ENCODE measurements around the gene DHH. TPM values are rescaled to one million over a fixed set of nuclear protein-coding genes. Genes with fewer than 3 reads are reported as not detected.
"Not testable (repeated sequence)": the region's sequence is repeated elsewhere in the genome, so short reads cannot be mapped to it uniquely, and the experiment has no call there.

The DHH gene
- total RNA-seq = not detected in 2 replicates

DNA sequence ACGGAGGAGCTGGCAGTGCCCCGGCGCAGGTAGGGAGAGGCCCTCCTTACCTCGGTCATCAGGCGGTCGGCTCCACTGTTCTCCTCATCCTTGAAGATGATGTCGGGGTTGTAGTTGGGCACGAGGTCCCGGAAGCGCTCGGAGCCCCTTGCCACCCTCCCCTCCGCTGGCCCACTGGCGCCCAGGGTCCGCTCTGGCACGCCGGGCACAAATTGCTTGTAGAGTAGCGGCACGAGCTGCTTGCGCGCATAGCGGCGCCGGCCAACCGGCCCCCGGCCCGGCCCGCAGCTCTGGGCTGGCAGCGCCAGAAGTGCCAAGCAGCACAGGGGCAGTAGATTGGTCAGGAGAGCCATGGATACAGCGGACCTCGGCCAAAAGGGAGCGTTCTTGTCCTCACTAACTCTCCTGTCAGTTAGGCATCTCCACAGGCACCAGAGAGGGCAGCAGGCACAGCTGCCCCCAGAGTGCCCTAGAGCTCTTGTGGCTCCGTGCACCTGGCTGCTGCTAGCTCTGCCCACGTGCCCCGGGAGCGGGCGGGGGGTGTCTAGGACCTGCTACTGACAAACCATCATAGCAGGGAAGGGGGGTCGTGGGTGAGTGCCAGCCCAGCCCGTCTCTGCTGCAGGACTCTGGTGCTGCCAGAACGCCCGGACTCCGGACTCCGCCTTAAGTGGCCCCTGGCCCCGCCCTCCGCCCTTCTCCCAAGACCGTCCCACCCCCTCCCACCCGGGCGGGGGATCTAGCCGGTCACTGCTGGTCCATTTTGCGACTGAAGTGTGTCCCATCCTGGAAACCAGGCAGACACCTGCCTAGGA, at the start of gene DHH:
DHH (minus strand) TSS at position 642 of the 815 bp plus-strand sequence; CDS start at position 353, 289 bp downstream.
- H3K9me3 Mint-ChIP-seq = no peaks in the 10 kb centered on the region
- H3K36me3 Mint-ChIP-seq (ENCODE audit: low read depth) = peaks cover 33% of the 10 kb centered on the region
- intact Hi-C loops (cut with micrococcal nuclease) = loop anchor here (5.0 kb wide), 1 partner anchor 97 kb away; the partner anchor contains the start of gene DDN

DNA sequence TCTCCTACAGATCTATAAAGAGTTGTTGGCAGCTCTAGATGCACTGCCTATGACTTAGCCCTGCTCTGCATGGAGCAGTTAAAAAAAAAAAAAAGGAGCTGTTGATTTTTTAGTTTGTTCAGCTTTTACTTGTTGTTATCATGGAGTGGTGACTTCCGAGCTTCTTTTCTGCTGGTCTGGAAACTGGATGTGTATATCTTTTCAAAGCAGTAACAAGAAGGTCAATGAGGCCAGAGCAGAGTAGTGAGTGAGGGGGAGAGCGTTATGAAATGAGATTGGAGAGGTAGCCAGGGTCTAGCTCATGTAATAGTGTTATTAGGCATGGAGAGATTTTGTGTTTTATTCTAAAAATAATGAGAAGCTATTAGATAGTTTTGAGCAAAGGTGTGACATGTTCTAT, 49.8 kb upstream of the DHH start:
- Mint-ChIP-seq H3K4me1 (ENCODE audit: low read depth) (peaks cover 3% of the 10 kb centered on the region), H3K27ac (no peak overlapping the region), H3K27me3 (ENCODE audit: low read depth) (no peaks in the 10 kb centered on the region), H3K36me3 (ENCODE audit: low read depth) (peaks cover 3% of the 10 kb centered on the region), H3K4me3 (ENCODE audit: low read depth) (no peak overlapping the region), H3K9me3 (no peaks in the 10 kb centered on the region)
- intact Hi-C loops (cut with micrococcal nuclease) = no loop called here
- DNase-seq (ENCODE audit: low spot score) = no peak

More for the DNA sequence above, at the start of gene DHH:
- Mint-ChIP-seq H3K4me1 (ENCODE audit: low read depth) (peaks cover 29% of the 10 kb centered on the region), H3K27ac (no peak within 1 kb of the TSS), H3K4me3 (ENCODE audit: low read depth) (no peak within 1 kb of the TSS), H3K27me3 (ENCODE audit: low read depth) (peaks cover 53% of the 10 kb centered on the region)
- DNase-seq (ENCODE audit: low spot score) = no peak

DNA sequence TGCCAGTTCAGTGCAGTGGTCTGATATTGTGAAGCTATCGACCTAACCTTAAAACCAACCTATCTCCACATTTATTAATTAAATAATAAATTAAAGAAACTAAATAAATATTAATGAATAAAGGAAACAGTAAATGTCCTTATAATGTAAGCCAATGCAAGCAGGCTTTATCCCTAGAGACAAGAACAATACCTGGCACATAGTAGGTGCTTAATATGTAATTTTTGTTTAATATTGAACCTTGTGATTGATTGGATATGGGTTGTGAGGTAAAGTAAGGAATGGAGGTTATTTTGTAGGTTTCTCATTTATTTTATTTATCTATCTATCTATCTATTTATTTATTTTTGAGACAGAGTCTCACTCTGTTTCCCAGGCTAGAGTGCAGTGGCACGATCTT, 44.4 kb upstream of the DHH start:
- Mint-ChIP-seq H3K4me1 (ENCODE audit: low read depth) (peaks cover 10% of the 10 kb centered on the region), H3K36me3 (ENCODE audit: low read depth) (no peaks in the 10 kb centered on the region), H3K27ac (no peak overlapping the region), H3K4me3 (ENCODE audit: low read depth) (no peak overlapping the region), H3K9me3 (no peaks in the 10 kb centered on the region), H3K27me3 (ENCODE audit: low read depth) (no peaks in the 10 kb centered on the region)
- intact Hi-C loops (cut with micrococcal nuclease) = no loop called here
- DNase-seq (ENCODE audit: low spot score) = no peak

DNA sequence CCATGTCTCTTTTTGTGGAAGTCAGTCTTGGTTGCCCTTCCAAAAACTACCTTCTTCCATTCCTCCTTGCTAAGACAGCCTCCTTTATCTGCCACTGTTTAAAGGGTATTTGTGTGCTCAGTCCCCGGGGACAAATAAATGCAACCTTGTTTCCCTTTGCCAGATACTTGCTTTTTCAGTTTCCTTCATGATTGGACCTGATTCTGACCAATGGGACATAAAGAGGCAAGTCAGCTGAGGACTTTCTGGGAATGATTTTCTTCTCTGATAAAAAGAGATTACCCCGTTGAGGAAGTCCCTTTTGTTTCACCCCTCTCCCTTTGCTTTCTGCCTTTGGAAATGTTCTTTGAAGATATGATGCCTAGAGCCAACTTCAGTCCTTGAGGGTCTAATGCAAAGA, 44.0 kb upstream of the DHH start:
- Mint-ChIP-seq H3K4me3 (ENCODE audit: low read depth) (no peak overlapping the region), H3K27ac (no peak overlapping the region), H3K4me1 (ENCODE audit: low read depth) (peaks cover 14% of the 10 kb centered on the region), H3K27me3 (ENCODE audit: low read depth) (no peaks in the 10 kb centered on the region), H3K36me3 (ENCODE audit: low read depth) (no peaks in the 10 kb centered on the region), H3K9me3 (no peaks in the 10 kb centered on the region)
- intact Hi-C loops (cut with micrococcal nuclease) = no loop called here
- DNase-seq (ENCODE audit: low spot score) = no peak

DNA sequence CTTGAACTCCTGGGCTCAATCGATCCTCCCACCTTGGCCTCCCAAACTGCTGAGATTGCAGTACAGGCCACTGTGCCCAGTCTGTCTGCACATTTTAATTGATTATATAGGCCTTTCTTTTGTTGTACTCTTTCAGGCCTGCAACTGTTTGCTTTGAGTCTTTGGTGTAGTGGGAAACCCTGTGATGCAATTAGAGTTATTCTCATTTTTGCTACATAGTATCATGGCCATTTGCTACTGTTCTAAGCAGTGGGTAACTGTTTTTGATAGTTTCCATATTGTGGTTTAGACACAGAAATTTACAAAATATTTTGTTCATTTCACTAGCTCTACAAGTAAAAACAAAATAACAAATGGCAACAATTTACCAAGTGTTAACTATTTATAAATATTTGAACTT, 42.9 kb upstream of the DHH start:
- Mint-ChIP-seq H3K4me1 (ENCODE audit: low read depth) (peaks cover 25% of the 10 kb centered on the region), H3K36me3 (ENCODE audit: low read depth) (no peaks in the 10 kb centered on the region), H3K9me3 (no peaks in the 10 kb centered on the region), H3K27me3 (ENCODE audit: low read depth) (no peaks in the 10 kb centered on the region), H3K4me3 (ENCODE audit: low read depth) (no peak overlapping the region), H3K27ac (no peak overlapping the region)
- DNase-seq (ENCODE audit: low spot score) = no peak
- intact Hi-C loops (cut with micrococcal nuclease) = no loop called here

DNA sequence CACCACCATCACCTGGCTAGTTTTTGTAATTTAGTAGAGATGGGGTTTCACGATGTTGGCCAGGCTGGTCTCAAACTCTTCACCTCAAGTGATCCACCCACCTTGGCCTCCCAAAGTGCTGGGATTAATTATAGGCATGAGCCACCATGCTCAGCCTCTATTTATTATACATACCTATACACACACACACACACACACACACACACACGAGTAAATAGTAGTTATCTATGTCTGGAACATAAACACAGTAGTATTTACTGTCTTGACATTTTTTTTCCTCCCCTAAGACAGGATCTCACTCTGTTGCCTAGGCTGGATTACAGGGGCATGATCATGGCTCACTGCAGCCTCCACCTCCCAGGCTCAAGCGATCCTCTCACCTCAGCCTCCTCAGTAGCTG, 42.4 kb upstream of the DHH start:
- H3K36me3 Mint-ChIP-seq (ENCODE audit: low read depth); H3K4me3 Mint-ChIP-seq (ENCODE audit: low read depth); H3K9me3 Mint-ChIP-seq; DNase-seq (ENCODE audit: low spot score); H3K27me3 Mint-ChIP-seq (ENCODE audit: low read depth); intact Hi-C loops (cut with micrococcal nuclease); H3K27ac Mint-ChIP-seq: not testable (repeated sequence)
- peaks cover 30% of the 10 kb centered on the region for H3K4me1 Mint-ChIP-seq (ENCODE audit: low read depth)

DNA sequence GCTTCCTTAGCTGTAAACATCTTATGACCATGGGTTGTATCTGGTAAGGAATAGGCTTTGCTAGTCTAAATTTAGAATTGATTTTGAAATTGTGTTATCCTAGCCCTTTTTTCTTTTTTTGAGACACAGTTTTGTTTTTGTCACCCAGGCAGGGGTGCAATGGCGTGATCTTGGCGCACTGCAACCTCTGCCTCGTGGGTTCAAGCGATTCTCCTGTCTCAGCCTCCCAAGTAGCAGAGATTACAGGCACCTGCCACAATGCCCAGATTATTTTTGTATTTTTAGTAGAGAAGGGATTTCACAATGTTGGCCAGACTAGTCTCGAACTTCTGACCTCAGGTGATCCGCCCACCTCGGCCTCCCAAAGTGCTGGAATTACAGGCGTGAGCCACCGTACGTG, 39.0 kb upstream of the DHH start:
- no peak for DNase-seq (ENCODE audit: low spot score)
- H3K9me3 Mint-ChIP-seq = no peaks in the 10 kb centered on the region
- no peak overlapping the region for H3K27ac Mint-ChIP-seq
- peaks cover 29% of the 10 kb centered on the region for H3K36me3 Mint-ChIP-seq (ENCODE audit: low read depth)
- H3K27me3 Mint-ChIP-seq (ENCODE audit: low read depth) = no peaks in the 10 kb centered on the region
- intact Hi-C loops (cut with micrococcal nuclease) = loop anchor here (5.0 kb wide), 2 partner anchors 281 to 609 kb away; partner anchors contain the start of genes DDX23 and TMBIM6
- H3K4me3 Mint-ChIP-seq (ENCODE audit: low read depth) = peak overlapping the region; percentile 21
- peaks cover 30% of the 10 kb centered on the region for H3K4me1 Mint-ChIP-seq (ENCODE audit: low read depth)

DNA sequence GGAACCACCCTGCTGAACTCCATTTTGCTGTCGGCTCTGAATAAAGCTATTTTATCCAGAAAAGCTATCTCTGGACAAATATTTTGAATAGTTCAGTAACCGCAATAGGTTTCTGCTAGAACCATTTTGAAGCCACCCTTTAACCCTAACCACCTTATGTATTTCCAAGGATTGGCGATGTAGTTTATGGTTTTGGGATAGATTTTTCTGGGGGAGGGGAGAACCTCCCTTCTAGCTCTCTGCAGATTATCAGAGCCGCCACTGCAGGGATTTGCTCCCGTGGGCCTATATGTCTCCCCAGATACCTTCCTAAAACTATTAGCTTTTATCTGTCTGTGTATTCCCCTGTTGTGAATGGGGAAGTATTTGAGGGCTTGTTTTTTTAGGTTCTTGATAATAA, 38.4 kb upstream of the DHH start:
- Mint-ChIP-seq H3K36me3 (ENCODE audit: low read depth) (peaks cover 34% of the 10 kb centered on the region), H3K9me3 (no peaks in the 10 kb centered on the region), H3K4me3 (ENCODE audit: low read depth) (peak overlapping the region; percentile 94), H3K4me1 (ENCODE audit: low read depth) (peaks cover 27% of the 10 kb centered on the region), H3K27ac (no peak overlapping the region), H3K27me3 (ENCODE audit: low read depth) (no peaks in the 10 kb centered on the region)
- DNase-seq (ENCODE audit: low spot score) = no peak
- intact Hi-C loops (cut with micrococcal nuclease) = loop anchor here (5.0 kb wide), 2 partner anchors 281 to 609 kb away; partner anchors contain the start of genes DDX23 and TMBIM6

DNA sequence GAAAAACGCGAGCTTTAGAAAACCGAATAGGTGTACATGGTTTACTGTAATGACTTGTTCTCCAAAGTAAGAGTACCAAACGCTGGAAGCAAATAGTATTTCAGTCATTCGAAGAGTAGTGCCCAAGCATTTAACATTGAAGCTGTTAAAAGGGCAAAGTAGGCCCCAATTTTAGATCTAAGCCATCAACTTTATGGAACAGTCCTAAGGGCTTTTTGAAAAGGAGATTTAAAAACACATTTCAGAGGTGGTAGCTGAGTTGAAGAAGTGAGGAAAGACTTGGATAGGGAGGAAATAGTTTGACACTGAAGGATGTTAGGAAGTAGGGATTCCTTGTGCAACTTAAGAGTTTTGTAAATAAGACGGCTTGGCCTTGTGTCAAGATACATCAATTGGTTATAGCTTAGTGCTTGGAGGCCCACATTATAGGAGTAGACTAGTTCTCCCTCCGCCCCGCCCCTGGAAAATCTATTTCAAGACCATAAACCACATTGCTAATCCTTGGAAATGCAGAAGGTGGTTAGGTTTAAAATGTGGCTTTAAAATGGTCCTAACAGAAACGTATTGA, 37.4 kb upstream of the DHH start:
- H3K27ac Mint-ChIP-seq = peak overlapping the region; percentile 94
- peaks cover 44% of the 10 kb centered on the region for H3K36me3 Mint-ChIP-seq (ENCODE audit: low read depth)
- intact Hi-C loops (cut with micrococcal nuclease) = loop anchor here (1.0 to 5.0 kb wide), 7 partner anchors 63 to 610 kb away; partner anchors contain the start of genes DDX23, PRKAG1, RHEBL1 and TMBIM6
- no peak for DNase-seq (ENCODE audit: low spot score)
- H3K4me3 Mint-ChIP-seq (ENCODE audit: low read depth) = peak overlapping the region; percentile 94
- H3K27me3 Mint-ChIP-seq (ENCODE audit: low read depth) = no peaks in the 10 kb centered on the region
- H3K4me1 Mint-ChIP-seq (ENCODE audit: low read depth) = peaks cover 37% of the 10 kb centered on the region
- H3K9me3 Mint-ChIP-seq = no peaks in the 10 kb centered on the region

DNA sequence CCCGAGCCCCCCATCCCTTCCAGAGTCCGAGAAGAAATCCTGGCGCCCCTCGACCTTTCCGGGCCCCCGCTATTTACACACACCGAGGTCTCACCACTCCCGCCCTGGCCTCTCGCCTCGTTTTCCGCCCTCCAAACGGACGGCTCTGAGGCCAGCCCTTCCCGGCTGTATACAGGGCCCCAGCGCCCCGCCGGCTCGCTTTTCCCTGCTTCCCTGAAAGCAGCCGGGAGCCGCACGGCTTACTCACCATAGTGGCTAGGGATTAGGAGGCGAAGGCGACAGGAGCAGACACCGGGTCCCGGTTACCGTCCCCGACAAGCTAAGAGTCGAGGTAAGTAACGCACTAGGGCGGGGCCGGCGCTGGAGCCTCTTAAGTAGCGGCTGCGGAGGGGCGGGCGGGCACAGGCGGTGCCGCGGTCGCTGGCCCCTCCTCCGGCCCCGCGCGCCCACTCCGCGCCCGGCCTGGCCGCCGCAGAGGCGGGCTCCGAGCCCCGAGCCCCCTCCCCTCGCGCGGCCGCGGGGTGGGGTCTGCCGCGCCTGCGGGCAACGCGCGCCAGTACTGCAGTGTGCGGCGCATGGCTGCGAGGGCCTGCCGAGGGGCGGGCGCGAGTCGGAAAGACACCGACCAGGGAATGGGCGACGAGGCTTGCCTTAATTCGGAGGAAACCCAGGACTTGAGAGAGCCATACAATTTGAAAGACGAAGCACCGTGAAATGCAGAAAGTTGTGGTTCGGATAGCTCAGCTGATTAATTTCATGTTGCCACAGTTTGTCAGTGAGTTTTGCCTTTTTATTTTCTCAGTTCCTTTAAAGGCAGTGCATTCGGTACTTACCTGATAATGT, 36.7 kb upstream of the DHH start, which contains the start of gene TUBA1B:
TUBA1B (minus strand) TSS at position 345 of the 843 bp plus-strand sequence; CDS start at position 250, 95 bp downstream.
- intact Hi-C loops (cut with micrococcal nuclease) = loop anchor here (1.0 to 5.0 kb wide), 7 partner anchors 62 to 611 kb away; partner anchors contain the start of genes DDX23, PRKAG1, RHEBL1 and TMBIM6
- peak; percentile 89 for DNase-seq (ENCODE audit: low spot score)
- Mint-ChIP-seq H3K4me3 (ENCODE audit: low read depth) (peak within 1 kb of the TSS; percentile 98), H3K27ac (peak within 1 kb of the TSS; percentile 98), H3K4me1 (ENCODE audit: low read depth) (peaks cover 38% of the 10 kb centered on the region), H3K36me3 (ENCODE audit: low read depth) (peaks cover 48% of the 10 kb centered on the region), H3K27me3 (ENCODE audit: low read depth) (no peaks in the 10 kb centered on the region), H3K9me3 (no peaks in the 10 kb centered on the region)

DNA sequence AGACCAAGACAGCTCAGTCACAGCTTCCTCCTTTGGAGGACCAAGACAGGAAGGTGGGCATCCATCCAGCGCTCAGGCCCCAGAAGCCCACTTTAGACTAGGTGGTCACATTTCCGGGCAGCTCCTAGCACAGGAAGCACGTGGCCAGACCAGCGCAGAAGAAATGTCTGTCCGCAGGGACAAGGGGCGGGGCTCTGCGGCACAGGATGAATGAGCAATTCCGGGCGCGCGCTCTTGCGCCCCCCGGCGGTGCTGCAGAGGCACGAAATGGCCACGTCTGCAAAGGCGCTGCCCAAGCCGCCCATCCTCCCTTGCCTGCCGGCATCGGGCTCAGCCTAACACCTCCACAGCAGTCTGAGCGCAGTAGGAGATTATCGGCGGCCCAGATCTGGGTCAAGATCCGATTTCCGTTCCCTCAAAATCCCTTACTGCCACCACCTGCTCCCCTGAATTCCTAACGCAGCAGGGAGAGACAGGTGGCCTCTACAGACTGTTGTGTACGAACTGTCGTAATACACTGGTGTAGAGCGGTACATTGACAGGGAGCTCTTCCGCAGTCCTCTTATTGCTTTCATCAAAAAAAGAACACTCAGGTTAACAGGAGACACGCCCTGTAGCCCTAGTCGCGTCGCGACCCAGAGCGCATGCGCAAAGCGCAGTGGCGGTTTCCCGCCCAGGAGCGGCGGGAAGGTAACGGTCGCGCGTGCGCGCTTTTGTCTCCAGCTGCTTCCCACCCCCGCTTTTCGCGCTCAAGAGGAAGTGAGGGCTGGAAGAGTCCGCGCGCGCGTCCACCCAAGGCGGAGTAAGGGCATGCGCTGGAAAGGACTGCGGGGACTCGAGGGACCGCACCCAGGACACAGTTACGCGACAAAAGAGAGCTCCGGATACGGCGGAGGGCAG, 35.8 kb upstream of the DHH start:
- Mint-ChIP-seq H3K4me3 (ENCODE audit: low read depth) (peak overlapping the region; percentile 98), H3K4me1 (ENCODE audit: low read depth) (peaks cover 38% of the 10 kb centered on the region)

More for the DNA sequence above, 35.8 kb upstream of the DHH start:
- peak; percentile 92 for DNase-seq (ENCODE audit: low spot score)
- intact Hi-C loops (cut with micrococcal nuclease) = loop anchor here (1.0 to 5.0 kb wide), 10 partner anchors 20 to 612 kb away; partner anchors contain the start of genes DDX23, KMT2D, LMBR1L and PRKAG1
- peaks cover 48% of the 10 kb centered on the region for H3K36me3 Mint-ChIP-seq (ENCODE audit: low read depth)
- no peaks in the 10 kb centered on the region for H3K27me3 Mint-ChIP-seq (ENCODE audit: low read depth)
- no peaks in the 10 kb centered on the region for H3K9me3 Mint-ChIP-seq
- peak overlapping the region; percentile 98 for H3K27ac Mint-ChIP-seq
